ENCODE measurements around the gene GARIN5A. TPM values are rescaled to one million over a fixed set of nuclear protein-coding genes. Genes with fewer than 3 reads are reported as not detected.

GARIN5A gene
- total and polyA plus RNA-seq, 7 donors = 0.36 to 7.1 (median 1.6) TPM; not detected in 2

DNA sequence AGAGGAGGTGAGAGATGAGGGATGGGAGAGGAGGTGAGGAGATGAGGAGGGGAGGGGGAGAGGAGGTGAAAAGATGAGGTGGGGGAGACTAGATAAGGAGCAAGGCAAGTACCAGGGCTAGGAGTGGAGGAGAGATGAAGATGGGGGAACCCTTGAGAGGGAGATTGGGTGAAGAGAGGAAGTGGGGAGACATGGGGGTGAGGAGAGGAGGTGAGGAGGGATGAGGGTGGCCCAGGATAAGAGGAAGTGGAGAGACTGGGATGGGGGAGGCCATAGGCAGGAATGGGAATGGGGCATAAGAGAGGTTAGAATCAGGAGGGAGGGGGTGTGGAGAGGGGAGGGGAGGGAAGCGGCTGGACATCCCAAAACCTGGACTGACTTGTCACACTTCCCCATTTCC lies 17.0 kb downstream of the GARIN5A start:
- intact Hi-C loops (cut with DNase I) = loop anchor here (2.0 kb wide), 1 partner anchor 91 kb away; no protein-coding TSS in a partner anchor
- WGBS, 2 donors = 20 to 62% methylated on average over 1 of the region's 1 CpG

GRCh38 chr19:50459067-50459456 lies 17.6 kb downstream of the GARIN5A start:
- TF ChIP-seq EP300 (IDR thresholded peaks at IDR 0.05) = no peak
- no peak for TF ChIP-seq CTCF (IDR thresholded peaks at IDR 0.05)
- no peak for TF ChIP-seq POLR2A (IDR thresholded peaks at IDR 0.05)
- no peak for TF ChIP-seq POLR2AphosphoS5 (IDR thresholded peaks at IDR 0.05)
- H3K27me3 ChIP-seq = peaks cover 4 to 50% (median 26%) of the 10 kb centered on the region in 3 donors
- 41 to 60% methylated on average over 32 of the region's 32 CpGs for WGBS, 2 donors
- no peaks in the 10 kb centered on the region for H3K4me1 ChIP-seq
- DNase-seq = no peak
- H3K27ac ChIP-seq = no peak overlapping the region
- no peak overlapping the region for H3K4me3 ChIP-seq
- no peaks in the 10 kb centered on the region for H3K36me3 ChIP-seq
- no peaks in the 10 kb centered on the region for H3K9me3 ChIP-seq
- intact Hi-C loops (cut with DNase I) = no loop called here

More for the DNA sequence above, 17.0 kb downstream of the GARIN5A start:
- Histone ChIP-seq H3K27ac (no peak overlapping the region), H3K27me3 (peaks cover 4 to 50% (median 26%) of the 10 kb centered on the region in 3 donors), H3K9me3 (no peaks in the 10 kb centered on the region), H3K4me3 (no peak overlapping the region), H3K36me3 (no peaks in the 10 kb centered on the region), H3K4me1 (no peaks in the 10 kb centered on the region)
- no peak for TF ChIP-seq EP300 (IDR thresholded peaks at IDR 0.05)
- no peak for TF ChIP-seq CTCF (IDR thresholded peaks at IDR 0.05)
- TF ChIP-seq POLR2A (IDR thresholded peaks at IDR 0.05) = no peak
- TF ChIP-seq POLR2AphosphoS5 (IDR thresholded peaks at IDR 0.05) = no peak
- DNase-seq = no peak

GRCh38 chr19:50458396-50459066 lies 18.1 kb downstream of the GARIN5A start:
- Histone ChIP-seq H3K4me3 (no peak overlapping the region), H3K4me1 (no peaks in the 10 kb centered on the region), H3K27ac (no peak overlapping the region), H3K36me3 (no peaks in the 10 kb centered on the region), H3K9me3 (no peaks in the 10 kb centered on the region), H3K27me3 (peaks cover 4 to 50% (median 26%) of the 10 kb centered on the region in 3 donors)
- DNase-seq = no peak
- intact Hi-C loops (cut with DNase I) = no loop called here
- no peak for TF ChIP-seq POLR2AphosphoS5 (IDR thresholded peaks at IDR 0.05)
- WGBS, 2 donors = 41 to 48% methylated on average over 50 of the region's 50 CpGs

- TF ChIP-seq EP300 (IDR thresholded peaks at IDR 0.05) (no peak), POLR2A (IDR thresholded peaks at IDR 0.05) (no peak), POLR2AphosphoS5 (IDR thresholded peaks at IDR 0.05) (no peak), CTCF (IDR thresholded peaks at IDR 0.05) (no peak)
- intact Hi-C loops (cut with DNase I) = no loop called here
- peaks cover 4 to 50% (median 26%) of the 10 kb centered on the region in 3 donors for H3K27me3 ChIP-seq
- H3K9me3 ChIP-seq = no peaks in the 10 kb centered on the region
- H3K27ac ChIP-seq = no peak overlapping the region
- WGBS, 2 donors = 87% methylated on average over 5 of the region's 5 CpGs
- H3K4me1 ChIP-seq = no peaks in the 10 kb centered on the region
- H3K4me3 ChIP-seq = no peak overlapping the region
- DNase-seq = no peak
- H3K36me3 ChIP-seq = no peaks in the 10 kb centered on the region
These were observed 19.3 kb downstream of the GARIN5A start for GRCh38 chr19:50457300-50457699.

DNA sequence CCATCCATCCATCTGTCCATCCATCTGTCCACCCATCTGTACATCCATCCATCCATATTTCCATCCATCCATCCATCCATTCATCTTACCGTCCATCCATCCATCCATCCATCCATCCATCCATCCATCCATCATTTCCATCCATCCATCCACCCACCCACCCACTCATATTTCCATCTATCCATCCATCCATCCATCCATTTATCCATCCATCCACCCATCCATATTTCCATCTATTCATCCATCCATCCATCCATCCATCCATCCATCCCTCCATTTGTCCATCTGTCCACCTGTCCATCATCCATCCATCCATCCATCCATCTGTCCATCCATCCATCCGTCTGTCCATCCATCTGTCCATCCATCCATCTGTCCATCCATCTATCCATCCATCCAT lies 20.7 kb downstream of the GARIN5A start:
- no peak overlapping the region for H3K4me3 ChIP-seq
- H3K4me1 ChIP-seq = no peaks in the 10 kb centered on the region
- H3K27me3 ChIP-seq = peaks cover 4 to 41% (median 24%) of the 10 kb centered on the region in 3 donors
- 79 to 90% methylated on average over 2 of the region's 2 CpGs for WGBS, 2 donors
- no peak for DNase-seq
- intact Hi-C loops (cut with DNase I) = no loop called here
- no peak overlapping the region for H3K27ac ChIP-seq
- H3K9me3 ChIP-seq = no peaks in the 10 kb centered on the region
- H3K36me3 ChIP-seq = no peaks in the 10 kb centered on the region
- TF ChIP-seq CTCF (IDR thresholded peaks at IDR 0.05) (no peak), POLR2AphosphoS5 (IDR thresholded peaks at IDR 0.05) (no peak), POLR2A (IDR thresholded peaks at IDR 0.05) (no peak), EP300 (IDR thresholded peaks at IDR 0.05) (no peak)

All from sigmoid colon (tissue), 7 donors.